Thymus (tissue), 2 donors: ENCODE results near the gene FITM1. TPM values are rescaled to one million over a fixed set of nuclear protein-coding genes. Genes with fewer than 3 reads are reported as not detected.

Experiments used
- polyA plus RNA-seq: library from polyadenylated mRNA; stranded (reverse); fragments of 200-250 nt; gene quantifications from one replicate; pipeline ENCODE4 v1.2.3, GENCODE V29; 2013
- total RNA-seq: library from RNA; stranded (reverse); fragments of 120-200 nt; gene quantifications from one replicate; pipeline ENCODE4 v1.2.4, GENCODE V29; 2013
- donor health status: healthy.

FITM1 gene
- total and polyA plus RNA-seq, 2 donors = 0.80 to 3.5 TPM

Other genes starting within 250 kb of the FITM1 start
Only the 30 nearest of the 31 such genes appear.
- 23.6 TPM for gene DHRS4, start 176.9 kb upstream of the FITM1 start, total RNA-seq
- gene DHRS4, start 176.9 kb upstream of the FITM1 start, polyA plus RNA-seq = 28.3 TPM
- 22.4 TPM for gene DHRS4L2, start 141.7 kb upstream of the FITM1 start, total RNA-seq
- 39.6 TPM for gene DHRS4L2, start 141.7 kb upstream of the FITM1 start, polyA plus RNA-seq
- gene CARMIL3, start 78.7 kb upstream of the FITM1 start, total RNA-seq = 0.52 TPM
- gene CARMIL3, start 78.7 kb upstream of the FITM1 start, polyA plus RNA-seq = 0.89 TPM
- gene CPNE6, start 59.1 kb upstream of the FITM1 start, total RNA-seq = 0.05 TPM
- gene CPNE6, start 59.1 kb upstream of the FITM1 start, polyA plus RNA-seq = 0.34 TPM
- gene PCK2, start 36.3 kb upstream of the FITM1 start, total RNA-seq = 6.7 TPM
- gene PCK2, start 36.3 kb upstream of the FITM1 start, polyA plus RNA-seq = 11.6 TPM
- gene DCAF11, start 15.9 kb upstream of the FITM1 start, total RNA-seq = 66.7 TPM
- gene DCAF11, start 15.9 kb upstream of the FITM1 start, polyA plus RNA-seq = 36.6 TPM
- 3.4 TPM for gene NRL, start 15.7 kb upstream of the FITM1 start, total RNA-seq
- gene NRL, start 15.7 kb upstream of the FITM1 start, polyA plus RNA-seq = 4.7 TPM
- gene PSME1, start 5.5 kb downstream of the FITM1 start, total RNA-seq = 280 TPM
- gene PSME1, start 5.5 kb downstream of the FITM1 start, polyA plus RNA-seq = 255 TPM
- gene EMC9, start 10.9 kb downstream of the FITM1 start, total RNA-seq = 26.8 TPM
- 40.8 TPM for gene EMC9, start 10.9 kb downstream of the FITM1 start, polyA plus RNA-seq
- 387 TPM for gene PSME2, start 16.0 kb downstream of the FITM1 start, total RNA-seq
- gene PSME2, start 16.0 kb downstream of the FITM1 start, polyA plus RNA-seq = 420 TPM
- gene RNF31, start 16.8 kb downstream of the FITM1 start, total RNA-seq = 44.9 TPM
- gene RNF31, start 16.8 kb downstream of the FITM1 start, polyA plus RNA-seq = 105 TPM
- 117 TPM for gene IRF9, start 30.6 kb downstream of the FITM1 start, total RNA-seq
- 167 TPM for gene IRF9, start 30.6 kb downstream of the FITM1 start, polyA plus RNA-seq
- 17.7 TPM for gene REC8, start 41.4 kb downstream of the FITM1 start, total RNA-seq
- gene REC8, start 41.4 kb downstream of the FITM1 start, polyA plus RNA-seq = 47.8 TPM
- gene IPO4, start 58.2 kb downstream of the FITM1 start, total RNA-seq = 19.3 TPM
- gene IPO4, start 58.2 kb downstream of the FITM1 start, polyA plus RNA-seq = 12.1 TPM
- 18.2 TPM for gene TM9SF1, start 64.8 kb downstream of the FITM1 start, total RNA-seq
- gene TM9SF1, start 64.8 kb downstream of the FITM1 start, polyA plus RNA-seq = 12.5 TPM
- not detected for gene TSSK4, start 75.0 kb downstream of the FITM1 start, total RNA-seq
- 0.02 TPM for gene TSSK4, start 75.0 kb downstream of the FITM1 start, polyA plus RNA-seq
- 76.9 TPM for gene CHMP4A, start 82.8 kb downstream of the FITM1 start, total RNA-seq
- gene CHMP4A, start 82.8 kb downstream of the FITM1 start, polyA plus RNA-seq = 151 TPM
- 47.9 TPM for gene MDP1, start 85.4 kb downstream of the FITM1 start, total RNA-seq
- gene MDP1, start 85.4 kb downstream of the FITM1 start, polyA plus RNA-seq = 48.8 TPM
- gene NEDD8, start 101.7 kb downstream of the FITM1 start, total RNA-seq = 259 TPM
- gene NEDD8, start 101.7 kb downstream of the FITM1 start, polyA plus RNA-seq = 214 TPM
- gene GMPR2, start 102.3 kb downstream of the FITM1 start, total RNA-seq = 67.0 TPM
- gene GMPR2, start 102.3 kb downstream of the FITM1 start, polyA plus RNA-seq = 53.6 TPM
- gene TINF2, start 112.0 kb downstream of the FITM1 start, total RNA-seq = 68.8 TPM
- gene TINF2, start 112.0 kb downstream of the FITM1 start, polyA plus RNA-seq = 81.6 TPM
- 1.5 TPM for gene TGM1, start 132.5 kb downstream of the FITM1 start, total RNA-seq
- gene TGM1, start 132.5 kb downstream of the FITM1 start, polyA plus RNA-seq = 41.0 TPM
- gene RABGGTA, start 140.9 kb downstream of the FITM1 start, total RNA-seq = 14.8 TPM
- 40.4 TPM for gene RABGGTA, start 140.9 kb downstream of the FITM1 start, polyA plus RNA-seq
- gene DHRS1, start 169.1 kb downstream of the FITM1 start, total RNA-seq = 10.2 TPM
- 59.6 TPM for gene DHRS1, start 169.1 kb downstream of the FITM1 start, polyA plus RNA-seq
- 14.9 TPM for gene NOP9, start 169.2 kb downstream of the FITM1 start, total RNA-seq
- gene NOP9, start 169.2 kb downstream of the FITM1 start, polyA plus RNA-seq = 7.9 TPM
- 8.1 TPM for gene CIDEB, start 177.3 kb downstream of the FITM1 start, total RNA-seq
- gene CIDEB, start 177.3 kb downstream of the FITM1 start, polyA plus RNA-seq = 13.4 TPM
- 5.5 TPM for gene LTB4R2, start 179.5 kb downstream of the FITM1 start, total RNA-seq
- 6.5 TPM for gene LTB4R2, start 179.5 kb downstream of the FITM1 start, polyA plus RNA-seq
- 4.4 TPM for gene LTB4R, start 180.8 kb downstream of the FITM1 start, total RNA-seq
- gene LTB4R, start 180.8 kb downstream of the FITM1 start, polyA plus RNA-seq = 73.3 TPM
- 1.9 TPM for gene ADCY4, start 204.4 kb downstream of the FITM1 start, total RNA-seq
- gene ADCY4, start 204.4 kb downstream of the FITM1 start, polyA plus RNA-seq = 17.6 TPM
- 10.9 TPM for gene RIPK3, start 209.3 kb downstream of the FITM1 start, total RNA-seq
- gene RIPK3, start 209.3 kb downstream of the FITM1 start, polyA plus RNA-seq = 15.2 TPM